Gastrocnemius medialis (tissue), 4 donors: Measurements from ENCODE around the gene NPTX1.

Experiments used
- POLR2A ChIP-seq, 2 donors: fragments of 450-650 bp; IDR thresholded peaks; one replicate each; pipeline ENCODE4 v1.6.1; 2017; ENCODE audit warnings: antibody characterized with exemption in 2 of 2, mild to moderate bottlenecking in 2 of 2, moderate library complexity in 2 of 2
- TF ChIP-seq, protein P1 (sequence below), 5 experiments: fragments of 450-650 bp in 3 of 5; fragments of 200-600 bp in 2 of 5; sonication (generic) in 2 of 5; IDR thresholded peaks in 4 of 5; conservative IDR thresholded peaks in 1 of 5; 1 replicate in 4 of 5; 2 replicates in 1 of 5; pipeline ENCODE4 v1.5.1; 2016 to 2019; ENCODE audit warnings: antibody characterized with exemption in 5 of 5, mild to moderate bottlenecking in 3 of 5, moderate library complexity in 3 of 5

DNA sequence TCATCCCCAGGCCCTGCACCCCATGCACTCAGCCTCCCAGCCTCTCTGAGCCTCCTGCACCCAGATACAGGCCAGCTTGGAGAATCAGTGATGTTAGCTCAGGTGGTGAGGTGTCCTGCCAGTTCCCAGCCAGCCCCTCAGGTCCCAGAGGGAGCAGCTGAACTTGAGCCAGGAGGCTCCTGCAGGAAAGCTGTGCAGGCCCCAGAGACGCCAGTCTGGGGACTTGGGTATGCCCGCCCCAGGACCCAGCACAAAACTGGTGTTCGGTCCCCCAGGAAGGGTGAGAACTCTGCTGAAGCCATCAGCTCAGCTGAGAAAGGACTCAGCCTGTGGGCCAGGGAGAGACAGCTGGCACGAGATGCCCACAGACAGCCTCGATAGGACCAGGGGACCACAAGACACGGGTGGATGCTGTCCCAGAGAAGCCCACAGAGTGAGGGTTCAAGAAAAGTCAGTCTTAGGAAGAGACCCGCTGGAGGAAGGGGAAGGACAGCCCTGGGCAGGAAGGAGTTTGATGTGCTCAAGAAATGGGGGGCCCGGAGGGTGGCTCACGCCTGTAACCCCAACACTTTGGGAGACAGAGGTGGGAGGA lies 50.5 kb downstream of the NPTX1 start:
- TF ChIP-seq, protein P1, sequence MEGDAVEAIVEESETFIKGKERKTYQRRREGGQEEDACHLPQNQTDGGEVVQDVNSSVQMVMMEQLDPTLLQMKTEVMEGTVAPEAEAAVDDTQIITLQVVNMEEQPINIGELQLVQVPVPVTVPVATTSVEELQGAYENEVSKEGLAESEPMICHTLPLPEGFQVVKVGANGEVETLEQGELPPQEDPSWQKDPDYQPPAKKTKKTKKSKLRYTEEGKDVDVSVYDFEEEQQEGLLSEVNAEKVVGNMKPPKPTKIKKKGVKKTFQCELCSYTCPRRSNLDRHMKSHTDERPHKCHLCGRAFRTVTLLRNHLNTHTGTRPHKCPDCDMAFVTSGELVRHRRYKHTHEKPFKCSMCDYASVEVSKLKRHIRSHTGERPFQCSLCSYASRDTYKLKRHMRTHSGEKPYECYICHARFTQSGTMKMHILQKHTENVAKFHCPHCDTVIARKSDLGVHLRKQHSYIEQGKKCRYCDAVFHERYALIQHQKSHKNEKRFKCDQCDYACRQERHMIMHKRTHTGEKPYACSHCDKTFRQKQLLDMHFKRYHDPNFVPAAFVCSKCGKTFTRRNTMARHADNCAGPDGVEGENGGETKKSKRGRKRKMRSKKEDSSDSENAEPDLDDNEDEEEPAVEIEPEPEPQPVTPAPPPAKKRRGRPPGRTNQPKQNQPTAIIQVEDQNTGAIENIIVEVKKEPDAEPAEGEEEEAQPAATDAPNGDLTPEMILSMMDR (IDR thresholded peaks at IDR 0.05 in 4 of 5, conservative IDR thresholded peaks at IDR 0.05 in 1 of 5): no peak
- TF ChIP-seq POLR2A (IDR thresholded peaks at IDR 0.05): no peak
